SKM-1 (cell line): ENCODE data around the gene SLFN12.
"Not testable (repeated sequence)": the region's sequence is repeated elsewhere in the genome, so short reads cannot be mapped to it uniquely, and the experiment has no call there.

Source experiments
- DNase-seq: peaks from one replicate; lab custom pipeline; 2025; ENCODE audit not compliant: unreplicated experiment; lab: John Stamatoyannopoulos, UW

The SLFN12 gene

DNA sequence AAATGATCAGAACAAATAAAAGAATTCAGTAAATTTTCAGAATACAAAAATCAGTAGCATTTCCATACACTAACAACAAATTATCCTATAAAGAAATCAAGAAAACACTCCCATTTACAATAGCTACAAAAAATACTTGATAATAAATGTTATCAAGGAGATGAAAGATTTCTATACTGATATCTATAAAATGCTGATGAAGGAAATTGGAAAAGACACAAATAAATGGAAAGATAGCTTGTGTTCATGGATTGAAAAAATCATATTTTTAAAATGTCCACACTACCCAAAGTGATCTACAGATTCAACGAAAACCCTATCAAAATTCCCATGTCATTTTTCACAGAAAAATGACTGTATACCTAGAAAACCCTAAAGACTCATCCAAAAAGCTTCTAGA lies 18.1 kb downstream of the SLFN12 start:
- DNase-seq: no peak

- no peak for DNase-seq
Observed at GRCh38 chr17:35407531-35407930, 24.8 kb downstream of the SLFN12 start.

GRCh38 chr17:35406568-35406967 lies 25.7 kb downstream of the SLFN12 start:
- no peak for DNase-seq

DNA sequence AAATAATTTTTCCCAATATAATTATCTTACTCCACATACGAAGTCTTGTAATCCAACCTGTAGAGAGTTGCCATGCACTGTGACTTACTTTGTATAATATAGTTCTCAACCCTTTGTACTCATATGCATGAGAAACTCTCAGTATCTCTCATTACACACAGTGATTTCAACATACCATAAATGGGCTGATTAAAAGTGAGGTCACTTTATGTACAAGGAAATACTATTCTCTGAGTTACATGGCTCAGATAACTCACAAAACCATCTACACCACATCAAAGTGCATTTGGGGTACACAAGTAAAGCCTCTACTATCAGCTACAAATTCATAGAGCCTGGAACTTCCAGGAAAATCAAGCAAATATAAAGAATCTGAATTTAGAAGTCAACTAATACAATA lies 27.9 kb downstream of the SLFN12 start:
- DNase-seq: no peak

DNA sequence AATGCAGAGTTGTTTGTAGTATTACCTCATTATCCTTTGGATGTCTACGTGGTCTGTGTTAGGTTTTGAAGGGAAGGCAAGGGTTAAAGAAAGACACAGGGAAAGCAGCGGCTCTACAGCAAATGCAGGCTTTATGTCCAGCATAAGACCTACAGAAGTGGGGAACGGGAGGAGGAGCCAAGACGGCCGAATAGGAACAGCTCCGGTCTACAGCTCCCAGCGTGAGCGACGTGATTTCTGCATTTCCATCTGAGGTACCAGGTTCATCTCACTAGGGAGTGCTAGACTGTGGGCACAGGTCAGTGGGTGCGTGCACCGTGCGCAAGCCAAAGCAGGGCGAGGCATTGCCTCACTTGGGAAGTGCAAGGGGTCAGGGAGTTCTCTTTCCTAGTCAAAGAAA lies 38.5 kb downstream of the SLFN12 start:
- not testable (repeated sequence) for DNase-seq

DNA sequence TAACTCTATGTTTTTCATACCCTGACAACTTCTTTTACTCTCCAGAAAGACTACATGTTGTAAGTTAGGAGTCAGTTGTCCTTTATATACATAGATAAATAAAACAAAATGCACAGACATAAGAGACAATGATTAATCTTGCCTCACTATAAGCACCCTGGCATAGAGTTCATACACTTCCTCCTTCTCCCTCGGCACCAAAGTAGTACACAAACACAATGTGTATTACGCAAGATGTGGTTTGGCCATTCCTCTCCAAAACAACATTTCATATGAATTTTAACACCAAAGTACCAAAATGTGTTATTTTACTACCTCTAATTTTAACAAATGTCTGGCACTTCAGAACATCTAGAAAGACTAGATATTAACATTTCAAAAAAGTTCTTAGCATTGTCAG lies 41.6 kb downstream of the SLFN12 start:
- peak; percentile 49 for DNase-seq

DNA sequence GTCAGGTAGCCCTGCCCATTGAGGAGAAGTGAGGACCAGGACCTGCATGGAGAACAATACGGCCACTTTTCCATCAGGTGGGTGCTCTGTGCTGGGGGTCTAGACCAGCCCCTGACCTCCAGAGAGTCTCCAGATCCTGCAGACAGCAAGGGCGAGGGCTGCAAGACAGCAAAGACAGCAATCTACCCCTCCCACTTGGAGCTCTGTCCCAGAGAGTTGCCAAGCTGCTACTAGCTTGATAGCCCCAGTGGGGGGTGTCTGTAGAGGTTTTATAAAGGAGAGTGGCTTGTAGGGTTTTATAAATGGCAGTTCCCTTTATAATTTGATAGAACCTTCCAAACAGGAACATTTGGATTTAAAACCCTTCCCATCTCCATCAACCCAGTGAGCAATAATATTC lies 42.1 kb downstream of the SLFN12 start:
- no peak for DNase-seq

- no peak for DNase-seq
Observed at GRCh38 chr17:35387496-35387895, 44.8 kb downstream of the SLFN12 start.

- no peak for DNase-seq
Observed at GRCh38 chr17:35377706-35378105, 54.6 kb downstream of the SLFN12 start.

- no peak for DNase-seq
Observed at GRCh38 chr17:35377068-35377467, 55.2 kb downstream of the SLFN12 start.

DNA sequence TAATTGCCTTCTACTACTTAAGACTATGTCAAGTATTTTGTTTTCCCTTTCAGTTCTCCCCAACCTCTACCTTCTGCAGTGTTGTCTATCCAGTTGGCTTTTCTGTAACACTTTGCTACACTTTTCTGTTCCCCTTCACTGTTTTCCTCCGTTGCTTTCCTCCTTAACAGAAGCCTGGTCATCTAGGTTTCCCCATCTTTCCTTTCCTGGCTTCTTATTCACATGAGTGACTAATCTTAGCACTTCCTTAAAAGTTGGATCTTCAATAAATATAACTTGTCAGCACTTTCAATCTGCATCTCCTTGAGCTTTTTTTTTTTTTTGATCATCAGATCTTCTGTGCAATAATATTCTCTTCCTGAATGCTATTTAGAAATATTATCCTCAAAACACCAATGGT lies 56.1 kb downstream of the SLFN12 start:
- DNase-seq: peak; percentile 8

DNA sequence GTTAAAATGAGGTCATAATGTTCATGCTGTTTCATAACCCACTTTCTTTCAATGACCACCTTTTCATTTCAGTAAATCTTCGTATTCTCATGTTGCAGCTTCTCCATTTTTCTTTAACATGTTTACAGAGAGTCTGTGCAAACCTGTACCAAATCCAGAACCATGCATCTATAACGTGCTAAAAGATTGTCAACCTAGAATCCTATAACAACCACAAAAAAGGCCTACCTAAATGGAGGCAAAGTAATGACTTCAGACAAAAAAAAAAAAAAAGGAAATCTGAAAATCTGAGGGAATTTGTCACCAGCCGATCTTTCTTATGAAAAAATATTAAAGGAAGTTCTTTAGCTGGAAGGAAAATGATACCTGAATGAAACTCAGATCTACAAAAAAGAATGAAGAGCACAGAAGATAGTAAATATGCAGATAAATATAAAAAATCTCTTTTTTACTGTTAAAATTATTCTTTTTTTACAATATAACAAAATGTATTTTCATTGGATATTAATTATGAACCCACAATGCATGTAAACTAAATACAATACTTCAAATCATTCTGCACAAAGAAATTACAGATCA lies 57.4 kb downstream of the SLFN12 start:
- DNase-seq: no peak

- DNase-seq: peak; percentile 6
Observed at GRCh38 chr17:35373984-35374765, 58.1 kb downstream of the SLFN12 start.

DNA sequence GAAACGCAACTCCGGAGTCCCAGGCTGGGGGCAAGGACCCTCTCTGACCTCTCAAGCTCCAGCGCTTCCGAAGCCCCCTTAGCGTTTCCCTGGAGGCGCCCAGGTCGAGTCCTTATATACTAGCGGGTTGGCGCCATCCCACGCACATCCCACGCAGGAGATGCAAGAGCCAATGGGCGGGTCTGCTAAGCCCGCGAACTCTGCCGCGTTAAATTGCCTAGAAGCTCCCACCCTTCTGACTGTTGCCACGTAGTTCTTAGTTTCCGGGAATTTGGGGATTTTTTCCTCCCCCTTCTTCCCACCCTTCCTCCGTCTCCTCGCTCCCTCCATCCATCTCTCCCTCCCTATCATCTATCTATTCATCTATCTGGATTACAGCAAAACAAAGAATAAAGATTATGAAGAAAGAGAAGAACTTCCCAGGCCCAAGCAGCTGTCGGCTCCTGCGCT lies 58.7 kb downstream of the SLFN12 start, which contains the start of gene SLFN11:
Gene SLFN11, minus strand, starts transcription at position 88 of the 450 bp plus-strand sequence. CDS start 9,814 bp downstream, outside the sequence.
- DNase-seq: peak; percentile 70

DNA sequence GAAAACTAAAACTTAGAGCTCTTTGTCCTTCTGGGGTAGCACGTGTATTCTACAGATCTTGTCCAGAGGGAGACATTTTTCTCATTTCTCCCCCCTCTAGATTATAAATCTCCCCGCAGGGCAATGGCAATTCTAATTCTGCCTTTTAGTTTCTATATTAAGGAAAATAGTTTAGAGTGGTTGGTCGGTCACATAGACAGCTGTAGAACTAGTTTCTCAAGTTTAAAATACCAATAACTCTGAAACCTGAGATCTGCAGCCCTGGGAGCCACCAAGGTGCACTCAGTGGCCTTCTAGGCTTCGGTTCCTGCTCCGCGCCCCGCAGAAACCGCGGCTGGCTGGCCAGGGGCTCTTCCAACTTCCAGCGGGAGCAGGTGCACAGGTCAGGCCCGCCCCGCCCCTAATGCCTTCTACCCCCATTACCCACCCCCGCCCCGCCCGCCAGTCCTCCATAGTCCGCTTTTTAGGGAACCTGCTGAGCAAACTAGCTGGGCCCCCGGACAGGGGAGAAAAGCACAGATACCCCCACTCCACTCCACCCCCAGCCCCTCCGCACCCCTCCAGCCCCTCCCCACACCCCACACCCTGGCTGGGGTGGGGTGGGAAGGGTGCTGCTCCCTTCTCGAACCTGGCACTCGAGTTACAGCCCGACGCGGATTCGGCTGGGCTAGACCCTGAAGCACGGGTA lies 59.3 kb downstream of the SLFN12 start:
- DNase-seq: no peak

DNA sequence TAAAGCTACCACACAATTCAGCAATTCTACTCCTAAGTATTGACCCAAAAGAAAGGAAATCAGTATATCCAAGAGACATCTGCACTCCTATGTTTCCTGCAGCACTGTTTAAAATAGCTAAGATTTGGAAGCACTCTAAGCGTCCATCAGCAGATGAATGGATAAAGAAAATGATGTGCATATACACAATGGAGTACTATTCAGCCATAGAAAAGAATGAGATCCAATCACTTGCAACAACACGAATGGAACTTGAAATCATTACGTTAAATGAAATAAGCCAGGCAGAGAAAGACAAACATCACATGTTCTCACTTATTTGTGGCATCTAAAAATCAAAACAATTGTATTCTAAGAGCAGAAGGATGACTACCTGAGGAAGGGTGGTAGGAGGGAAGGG lies 60.4 kb downstream of the SLFN12 start:
- DNase-seq: no peak

DNA sequence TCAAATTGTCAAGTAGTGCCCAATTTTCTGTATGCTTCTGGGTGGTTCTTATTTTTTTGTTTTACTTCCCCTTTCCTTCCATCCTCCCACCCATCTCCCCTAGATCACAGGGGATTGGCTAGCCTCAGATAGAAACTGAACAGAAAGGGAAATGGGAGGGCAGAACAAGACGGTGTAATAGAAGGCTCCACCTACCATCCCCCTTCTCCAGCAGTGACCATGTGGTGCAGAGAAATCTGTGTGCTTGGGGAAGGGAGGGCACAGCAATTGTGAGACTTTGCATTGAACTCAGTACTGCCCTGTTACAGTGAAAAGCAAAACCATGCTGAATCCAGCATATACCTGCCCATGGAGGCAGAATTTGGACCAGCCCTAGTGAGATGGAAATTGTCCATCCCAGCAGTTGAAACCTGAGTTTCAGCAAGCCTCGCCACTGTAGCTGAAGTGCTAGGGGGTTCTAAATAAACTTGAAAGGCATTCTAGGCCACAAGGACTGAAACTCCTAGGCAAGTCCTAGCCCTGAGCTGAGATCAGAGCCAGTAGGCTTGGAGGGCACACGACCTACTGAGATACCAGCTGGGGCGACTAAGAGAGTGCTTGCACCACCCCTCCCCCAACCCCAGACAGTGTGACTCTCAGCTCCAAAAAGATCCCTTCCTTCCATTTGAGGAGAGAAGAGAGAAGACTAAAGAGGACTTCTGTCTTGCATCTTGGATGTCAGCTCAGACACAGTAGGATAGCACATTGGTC lies 64.0 kb downstream of the SLFN12 start:
- peak; percentile 59 for DNase-seq

- no peak for DNase-seq
Observed at GRCh38 chr17:35361027-35361426, 71.3 kb downstream of the SLFN12 start.
